ENCODE data around the gene ZCCHC24. TPM values are rescaled to one million over a fixed set of nuclear protein-coding genes. Genes with fewer than 3 reads are reported as not detected.

The ZCCHC24 gene
- total and polyA plus RNA-seq, 2 donors from 2014 or later = 8.4 to 21.3 TPM

- no peak for FAIRE-seq
- Histone ChIP-seq H3K4me3 (ENCODE audit: low read length in 3 of 3) (no peak overlapping the region), H3K27me3 (ENCODE audit: control insufficient read depth, insufficient read depth, low read length) (no peaks in the 10 kb centered on the region), H3K27ac (ENCODE audit: low read depth in 2 of 2, low read length in 2 of 2) (no peak overlapping the region), H3K9ac (ENCODE audit: low read length in 3 of 3) (no peak overlapping the region), H3K4me1 (ENCODE audit: control insufficient read depth in 2 of 3, insufficient read depth in 2 of 3, low read depth in 1 of 3, low read length in 3 of 3) (no peaks in the 10 kb centered on the region), H3K9me3 (ENCODE audit: control insufficient read depth in 2 of 3, insufficient read depth in 1 of 3, low read length in 3 of 3) (no peaks in the 10 kb centered on the region), H3K36me3 (ENCODE audit: control insufficient read depth in 2 of 3, insufficient read depth in 3 of 3, low read length in 3 of 3) (no peaks in the 10 kb centered on the region)
- no peak for TF ChIP-seq CTCF (IDR thresholded peaks at IDR 0.05; ENCODE audit: borderline replicate concordance, extremely low read depth, insufficient read depth)
- intact Hi-C loops (cut with DNase I) = no loop called here
- DNase-seq = peak in 2 of 5 donors; percentile 14 to 39
These were observed 57.9 kb downstream of the ZCCHC24 start for GRCh38 chr10:79387466-79387973.

GRCh38 chr10:79386637-79387465 is 58.6 kb downstream of the ZCCHC24 start:
- Histone ChIP-seq H3K9ac (ENCODE audit: low read length in 3 of 3) (no peak overlapping the region), H3K36me3 (ENCODE audit: control insufficient read depth in 2 of 3, insufficient read depth in 3 of 3, low read length in 3 of 3) (no peaks in the 10 kb centered on the region), H3K9me3 (ENCODE audit: control insufficient read depth in 2 of 3, insufficient read depth in 1 of 3, low read length in 3 of 3) (no peaks in the 10 kb centered on the region), H3K27me3 (ENCODE audit: control insufficient read depth, insufficient read depth, low read length) (no peaks in the 10 kb centered on the region), H3K4me1 (ENCODE audit: control insufficient read depth in 2 of 3, insufficient read depth in 2 of 3, low read depth in 1 of 3, low read length in 3 of 3) (no peaks in the 10 kb centered on the region), H3K27ac (ENCODE audit: low read depth in 2 of 2, low read length in 2 of 2) (no peak overlapping the region), H3K4me3 (ENCODE audit: low read length in 3 of 3) (no peak overlapping the region)
- FAIRE-seq = no peak
- peak in 2 of 5 donors; percentile 26 to 61 for DNase-seq
- intact Hi-C loops (cut with DNase I) = no loop called here
- no peak for TF ChIP-seq CTCF (IDR thresholded peaks at IDR 0.05; ENCODE audit: borderline replicate concordance, extremely low read depth, insufficient read depth)

GRCh38 chr10:79385804-79386531 is 59.5 kb downstream of the ZCCHC24 start:
- H3K9ac ChIP-seq (ENCODE audit: low read length in 3 of 3) = no peak overlapping the region
- no peaks in the 10 kb centered on the region for H3K4me1 ChIP-seq (ENCODE audit: control insufficient read depth in 2 of 3, insufficient read depth in 2 of 3, low read depth in 1 of 3, low read length in 3 of 3)
- no peak for TF ChIP-seq CTCF (IDR thresholded peaks at IDR 0.05; ENCODE audit: borderline replicate concordance, extremely low read depth, insufficient read depth)
- no peak overlapping the region for H3K27ac ChIP-seq (ENCODE audit: low read depth in 2 of 2, low read length in 2 of 2)
- no peaks in the 10 kb centered on the region for H3K36me3 ChIP-seq (ENCODE audit: control insufficient read depth in 2 of 3, insufficient read depth in 3 of 3, low read length in 3 of 3)
- intact Hi-C loops (cut with DNase I) = no loop called here
- no peak for FAIRE-seq
- H3K4me3 ChIP-seq (ENCODE audit: low read length in 3 of 3) = no peak overlapping the region
- peak in 2 of 5 donors; percentile 32 to 63 for DNase-seq
- no peaks in the 10 kb centered on the region for H3K27me3 ChIP-seq (ENCODE audit: control insufficient read depth, insufficient read depth, low read length)
- no peaks in the 10 kb centered on the region for H3K9me3 ChIP-seq (ENCODE audit: control insufficient read depth in 2 of 3, insufficient read depth in 1 of 3, low read length in 3 of 3)

All from kidney (tissue), 14 donors.